OCI-LY3 (cell line): ENCODE data around the gene CDH23.

Experiments used
- H2AFZ ChIP-seq: fragments of 200-600, 300-600 bp; shearing (Covaris generic); 2 replicates; pipeline ENCODE4 v1.6.0; 2014; ENCODE audit warnings: antibody characterized with exemption, low read depth, low read length
- H3K27ac ChIP-seq: fragments of 200-600, 300-600 bp; sonication (generic); 2 replicates; pipeline ENCODE4 v1.5.1; 2014; ENCODE audit warnings: mild to moderate bottlenecking, low read length, moderate library complexity, mixed read lengths
- H3K27me3 ChIP-seq: fragments of 200-600, 300-600 bp; sonication (generic); 2 replicates; pipeline ENCODE4 v1.6.1; 2014; ENCODE audit warnings: low read depth, low read length, mixed read lengths
- H3K36me3 ChIP-seq: fragments of 200-600, 300-600 bp; sonication (generic); replicated peaks from 2 replicates; pipeline ENCODE3; 2014; ENCODE audit warnings: low read depth, low read length, mixed read lengths
- H3K4me1 ChIP-seq: fragments of 300-600, 200-600 bp; sonication (generic); 2 replicates; pipeline ENCODE4 v1.6.1; 2014; ENCODE audit warnings: low read length, mixed read lengths
- H3K4me2 ChIP-seq: fragments of 200-600, 300-600 bp; sonication (generic); 2 replicates; pipeline ENCODE4 v1.6.1; 2014; ENCODE audit warnings: low read length, mixed read lengths
- H3K4me3 ChIP-seq: fragments of 300-600, 200-600 bp; sonication (generic); 2 replicates; pipeline ENCODE4 v1.5.1; 2014; ENCODE audit warnings: antibody characterized with exemption, mild to moderate bottlenecking, low read length, moderate library complexity
- H3K79me2 ChIP-seq: fragments of 300-600, 200-600 bp; shearing (Covaris generic); 2 replicates; pipeline ENCODE4 v1.6.1; 2014; ENCODE audit warnings: mild to moderate bottlenecking, low read length, mixed read lengths
- H3K9ac ChIP-seq: fragments of 300-600, 200-600 bp; shearing (Covaris generic); 2 replicates; pipeline ENCODE4 v1.6.0; 2014; ENCODE audit warnings: mild to moderate bottlenecking, low read length, moderate library complexity
- H3K9me3 ChIP-seq: fragments of 200-600, 300-600 bp; shearing (Covaris generic); 2 replicates; pipeline ENCODE4 v1.6.1; 2014; ENCODE audit warnings: low read length, mixed read lengths; ENCODE audit not compliant: insufficient read depth
- H4K20me1 ChIP-seq: fragments of 200-600, 300-600 bp; sonication (generic); 2 replicates; pipeline ENCODE4 v1.6.1; 2016; ENCODE audit warnings: low read length, mixed read lengths; ENCODE audit not compliant: insufficient read depth
- EZH2phosphoT487 ChIP-seq: fragments of 200-600 bp; shearing (Covaris generic); IDR thresholded peaks from 2 replicates; pipeline ENCODE4 v1.6.1; 2018; ENCODE audit warnings: antibody characterized with exemption, mixed run types, low read depth
- TF ChIP-seq, protein P1 (sequence below): fragments of 200-600, 300-600 bp; sonication (generic); IDR thresholded peaks from 2 replicates; pipeline ENCODE4 v1.5.1; 2014; ENCODE audit warnings: antibody characterized with exemption, low read length, low read depth

Gene CDH23

GRCh38 chr10:71349406-71349805, 47.3 kb upstream of the CDH23 start:
- no peaks in the 10 kb centered on the region for H3K27me3 ChIP-seq
- no peaks in the 10 kb centered on the region for H3K79me2 ChIP-seq
- H3K4me1 ChIP-seq, result no peaks in the 10 kb centered on the region
- no peaks in the 10 kb centered on the region for H4K20me1 ChIP-seq
- no peak overlapping the region for H3K9ac ChIP-seq
- no peak overlapping the region for H3K4me3 ChIP-seq
- H3K36me3 ChIP-seq, result no peaks in the 10 kb centered on the region
- H3K27ac ChIP-seq, result no peak overlapping the region
- H2AFZ ChIP-seq, result no peak overlapping the region
- no peak for TF ChIP-seq EZH2phosphoT487
- TF ChIP-seq, protein P1, sequence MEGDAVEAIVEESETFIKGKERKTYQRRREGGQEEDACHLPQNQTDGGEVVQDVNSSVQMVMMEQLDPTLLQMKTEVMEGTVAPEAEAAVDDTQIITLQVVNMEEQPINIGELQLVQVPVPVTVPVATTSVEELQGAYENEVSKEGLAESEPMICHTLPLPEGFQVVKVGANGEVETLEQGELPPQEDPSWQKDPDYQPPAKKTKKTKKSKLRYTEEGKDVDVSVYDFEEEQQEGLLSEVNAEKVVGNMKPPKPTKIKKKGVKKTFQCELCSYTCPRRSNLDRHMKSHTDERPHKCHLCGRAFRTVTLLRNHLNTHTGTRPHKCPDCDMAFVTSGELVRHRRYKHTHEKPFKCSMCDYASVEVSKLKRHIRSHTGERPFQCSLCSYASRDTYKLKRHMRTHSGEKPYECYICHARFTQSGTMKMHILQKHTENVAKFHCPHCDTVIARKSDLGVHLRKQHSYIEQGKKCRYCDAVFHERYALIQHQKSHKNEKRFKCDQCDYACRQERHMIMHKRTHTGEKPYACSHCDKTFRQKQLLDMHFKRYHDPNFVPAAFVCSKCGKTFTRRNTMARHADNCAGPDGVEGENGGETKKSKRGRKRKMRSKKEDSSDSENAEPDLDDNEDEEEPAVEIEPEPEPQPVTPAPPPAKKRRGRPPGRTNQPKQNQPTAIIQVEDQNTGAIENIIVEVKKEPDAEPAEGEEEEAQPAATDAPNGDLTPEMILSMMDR, result no peak
- no peaks in the 10 kb centered on the region for H3K9me3 ChIP-seq
- no peak overlapping the region for H3K4me2 ChIP-seq

- Histone ChIP-seq H3K9me3 (no peaks in the 10 kb centered on the region), H3K27ac (no peak overlapping the region), H3K4me1 (no peaks in the 10 kb centered on the region), H3K4me3 (no peak overlapping the region), H3K4me2 (no peak overlapping the region), H3K27me3 (no peaks in the 10 kb centered on the region), H4K20me1 (no peaks in the 10 kb centered on the region), H3K9ac (no peak overlapping the region), H2AFZ (no peak overlapping the region), H3K79me2 (no peaks in the 10 kb centered on the region), H3K36me3 (no peaks in the 10 kb centered on the region)
- TF ChIP-seq EZH2phosphoT487, result no peak
- TF ChIP-seq, protein P1, result no peak
Observed at GRCh38 chr10:71351087-71351486, 45.6 kb upstream of the CDH23 start.

DNA sequence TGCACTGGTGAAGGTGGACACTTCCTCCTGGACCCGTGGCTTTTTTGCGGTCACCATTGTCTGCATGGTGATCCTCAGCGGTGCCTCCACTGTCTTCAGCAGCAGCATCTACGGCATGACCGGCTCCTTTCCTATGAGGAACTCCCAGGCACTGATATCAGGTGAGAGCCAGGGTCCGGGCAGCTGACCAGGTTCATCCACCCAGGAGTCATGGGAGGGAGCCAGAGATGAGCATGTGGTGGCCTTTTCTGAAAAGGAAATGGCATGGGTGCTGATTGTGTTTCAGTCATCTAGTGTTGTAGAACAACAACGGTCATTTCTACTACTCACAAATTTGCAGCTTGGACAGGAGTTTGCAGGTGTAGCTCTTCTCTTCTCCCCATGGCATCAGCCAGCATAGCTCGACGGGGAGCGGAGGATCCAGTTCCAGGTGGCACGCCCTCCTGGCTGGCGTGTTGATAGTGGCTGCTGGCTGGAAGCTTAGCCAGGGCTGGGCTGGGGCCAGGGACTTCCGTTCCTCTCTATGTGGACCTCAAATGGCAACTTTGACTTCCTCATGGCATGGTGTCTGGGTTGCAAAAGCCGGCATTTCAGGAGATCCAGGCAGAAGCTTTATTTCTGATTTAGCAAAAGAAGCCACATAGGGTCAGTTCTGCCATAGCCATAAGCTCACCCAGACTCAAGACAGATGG, 44.9 kb upstream of the CDH23 start:
- no peak overlapping the region for H3K27ac ChIP-seq
- no peaks in the 10 kb centered on the region for H3K4me1 ChIP-seq
- H3K79me2 ChIP-seq, result no peaks in the 10 kb centered on the region
- H4K20me1 ChIP-seq, result no peaks in the 10 kb centered on the region
- peaks cover 3% of the 10 kb centered on the region for H3K36me3 ChIP-seq
- H3K9ac ChIP-seq, result no peak overlapping the region
- H3K9me3 ChIP-seq, result no peaks in the 10 kb centered on the region
- no peak overlapping the region for H3K4me2 ChIP-seq
- H2AFZ ChIP-seq, result no peak overlapping the region
- no peak for TF ChIP-seq EZH2phosphoT487
- no peak overlapping the region for H3K4me3 ChIP-seq
- no peaks in the 10 kb centered on the region for H3K27me3 ChIP-seq

GRCh38 chr10:71353639-71354038, 43.1 kb upstream of the CDH23 start:
- Histone ChIP-seq H3K79me2 (no peaks in the 10 kb centered on the region), H3K9me3 (no peaks in the 10 kb centered on the region), H2AFZ (no peak overlapping the region), H3K4me3 (no peak overlapping the region), H3K36me3 (peaks cover 3% of the 10 kb centered on the region), H4K20me1 (no peaks in the 10 kb centered on the region), H3K27me3 (no peaks in the 10 kb centered on the region), H3K4me1 (peaks cover 15% of the 10 kb centered on the region), H3K9ac (no peak overlapping the region), H3K4me2 (no peak overlapping the region), H3K27ac (no peak overlapping the region)
- TF ChIP-seq, protein P1, result no peak
- no peak for TF ChIP-seq EZH2phosphoT487
